ENCODE measurements around the gene CRACR2A. TPM values are rescaled to one million over a fixed set of nuclear protein-coding genes. Genes with fewer than 3 reads are reported as not detected.

Gene CRACR2A
- total RNA-seq (10 to 100 TPM; 27.3 to 27.9 TPM), polyA plus RNA-seq (23.3 TPM)

DNA sequence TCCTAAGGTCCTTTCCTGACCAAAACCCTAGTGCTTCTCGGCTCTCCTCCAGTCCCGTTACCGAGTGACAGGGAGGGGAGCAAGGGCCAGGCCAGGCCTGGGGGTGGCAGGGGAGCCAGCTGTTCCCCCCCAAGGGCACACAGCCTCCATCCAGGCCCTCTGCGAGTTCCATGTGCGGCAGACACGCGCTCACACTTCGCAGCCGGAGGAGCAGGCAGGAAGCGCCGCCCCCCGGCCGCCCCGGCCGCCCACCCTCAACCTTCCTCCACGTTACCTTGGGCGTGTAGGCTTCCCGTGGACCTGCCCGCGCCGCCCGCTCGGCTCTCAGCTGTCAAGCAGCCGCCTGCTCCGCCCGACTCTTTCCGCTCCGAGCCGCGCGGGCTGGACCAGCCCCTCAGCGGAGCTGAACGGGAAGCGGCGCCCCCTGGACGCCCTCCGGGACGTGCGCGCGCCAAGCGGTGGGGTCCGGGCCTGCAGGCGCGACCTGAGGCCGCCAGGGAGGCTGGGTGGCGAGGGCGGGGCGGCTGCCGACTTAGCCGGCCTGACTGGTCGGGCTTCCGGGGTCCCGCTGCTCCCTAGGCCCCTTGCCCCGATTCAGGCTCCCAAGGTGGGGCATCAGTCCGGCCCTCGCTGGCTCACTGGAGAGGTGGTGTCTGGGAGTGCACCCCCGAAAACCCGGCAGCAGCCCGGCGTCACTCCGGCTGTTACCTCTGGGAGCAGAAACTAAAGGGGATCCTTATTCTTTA lies at the start of gene CRACR2A:
Gene CRACR2A (minus strand): TSS at position 369 of the 746 bp plus-strand sequence. CDS start 56,110 bp downstream, outside the sequence.
- Mint-ChIP-seq H3K27ac (peak within 1 kb of the TSS; percentile 95 to 100 (median 98)), H3K4me1 (peaks cover 58 to 73% (median 68%) of the 10 kb centered on the region in 3 donors), H3K27me3 (no peaks in the 10 kb centered on the region), H3K4me3 (peak within 1 kb of the TSS; percentile 85 to 99 (median 94)), H3K36me3 (peaks cover 0 to 14% (median 6%) of the 10 kb centered on the region in 3 donors), H3K9me3 (no peaks in the 10 kb centered on the region)
- H3K4me3 ChIP-seq (ENCODE audit: low read length), result peak within 1 kb of the TSS; percentile 93
- peaks cover 46% of the 10 kb centered on the region for H3K4me1 ChIP-seq (ENCODE audit: insufficient read depth, low read length)
- no peaks in the 10 kb centered on the region for H3K9me3 ChIP-seq (ENCODE audit: low read length)
- CTCF ChIA-PET, result interaction anchor here (0.8 to 1.9 kb wide), 8 partner anchors 12 to 95 kb away, joined by 3 to 19 read pairs (median 3); no protein-coding TSS in a partner anchor
- no peaks in the 10 kb centered on the region for H3K27me3 ChIP-seq (ENCODE audit: insufficient read depth, low read length, poor library complexity, severe bottlenecking)
- POLR2A ChIA-PET, result interaction anchor here (0.5 to 1.4 kb wide), 4 partner anchors 9 to 521 kb away, joined by 3 to 10 read pairs (median 4); partner anchors contain the start of gene CCND2
- H3K36me3 ChIP-seq (ENCODE audit: insufficient read depth, low read length), result no peaks in the 10 kb centered on the region
- peak within 1 kb of the TSS; percentile 97 for H3K27ac ChIP-seq (ENCODE audit: low read depth, low read length)
- DNase-seq, result peak; percentile 80 to 93 (median 87)

GRCh38 chr12:3797531-3798048 lies 44.7 kb upstream of the CRACR2A start:
- Histone ChIP-seq H3K4me3 (ENCODE audit: low read length) (no peak overlapping the region), H3K4me1 (ENCODE audit: insufficient read depth, low read length) (no peaks in the 10 kb centered on the region), H3K27ac (ENCODE audit: low read depth, low read length) (no peak overlapping the region), H3K9me3 (ENCODE audit: low read length) (no peaks in the 10 kb centered on the region), H3K36me3 (ENCODE audit: insufficient read depth, low read length) (no peaks in the 10 kb centered on the region), H3K27me3 (ENCODE audit: insufficient read depth, low read length, poor library complexity, severe bottlenecking) (no peaks in the 10 kb centered on the region)
- Mint-ChIP-seq H3K4me1 (no peaks in the 10 kb centered on the region), H3K9me3 (no peaks in the 10 kb centered on the region), H3K27me3 (peaks cover 0 to 1% of the 10 kb centered on the region in 2 donors), H3K4me3 (peak overlapping the region in 1 of 7 donors; percentile 34), H3K36me3 (peaks cover 4 to 57% (median 29%) of the 10 kb centered on the region in 3 donors), H3K27ac (no peak overlapping the region)
- DNase-seq, result no peak
- CTCF ChIA-PET, result no interaction called here
- POLR2A ChIA-PET, result no interaction called here

DNA sequence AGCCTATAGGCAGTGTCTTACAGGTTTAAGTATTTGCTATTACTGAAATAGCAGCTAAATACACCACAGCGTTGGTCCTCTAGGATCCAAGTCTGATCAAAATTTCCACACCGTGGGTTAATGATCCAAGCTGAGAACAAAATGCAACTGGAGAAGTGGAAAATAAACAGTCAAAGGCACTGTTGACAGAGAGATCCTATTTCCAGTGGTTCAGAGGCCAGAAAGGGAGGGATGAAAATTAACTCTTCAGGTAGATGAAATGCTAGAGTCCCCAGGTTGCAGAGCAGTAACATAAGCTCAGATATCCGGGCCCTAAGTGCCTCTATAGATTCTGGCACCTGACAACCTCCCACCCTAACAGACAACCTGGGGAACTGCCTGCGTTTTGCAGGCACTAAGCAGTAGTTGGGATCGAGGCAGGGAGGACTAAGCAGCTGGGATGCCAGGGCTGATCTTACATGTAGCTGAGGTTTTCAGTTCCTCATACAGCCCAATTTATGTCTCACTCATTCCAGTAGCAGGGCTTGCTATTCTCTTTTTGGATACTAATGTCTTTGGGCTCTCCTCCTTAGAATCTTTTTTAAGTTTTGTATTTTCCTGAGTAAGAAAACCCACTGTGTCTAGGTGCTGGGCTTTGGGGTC lies 42.7 kb upstream of the CRACR2A start:
- H3K9me3 ChIP-seq (ENCODE audit: low read length), result no peaks in the 10 kb centered on the region
- Mint-ChIP-seq H3K4me3 (no peak overlapping the region), H3K36me3 (peaks cover 4 to 51% (median 24%) of the 10 kb centered on the region in 3 donors), H3K9me3 (no peaks in the 10 kb centered on the region), H3K27me3 (no peaks in the 10 kb centered on the region), H3K27ac (no peak overlapping the region), H3K4me1 (no peaks in the 10 kb centered on the region)
- ChIA-PET CTCF (interaction anchor here (1.2 kb wide), 1 partner anchor 10 kb away, joined by 3 read pairs; no protein-coding TSS in a partner anchor), POLR2A (no interaction called here)
- no peak overlapping the region for H3K4me3 ChIP-seq (ENCODE audit: low read length)
- H3K4me1 ChIP-seq (ENCODE audit: insufficient read depth, low read length), result no peaks in the 10 kb centered on the region
- no peaks in the 10 kb centered on the region for H3K36me3 ChIP-seq (ENCODE audit: insufficient read depth, low read length)
- no peak for DNase-seq
- no peaks in the 10 kb centered on the region for H3K27me3 ChIP-seq (ENCODE audit: insufficient read depth, low read length, poor library complexity, severe bottlenecking)
- no peak overlapping the region for H3K27ac ChIP-seq (ENCODE audit: low read depth, low read length)

DNA sequence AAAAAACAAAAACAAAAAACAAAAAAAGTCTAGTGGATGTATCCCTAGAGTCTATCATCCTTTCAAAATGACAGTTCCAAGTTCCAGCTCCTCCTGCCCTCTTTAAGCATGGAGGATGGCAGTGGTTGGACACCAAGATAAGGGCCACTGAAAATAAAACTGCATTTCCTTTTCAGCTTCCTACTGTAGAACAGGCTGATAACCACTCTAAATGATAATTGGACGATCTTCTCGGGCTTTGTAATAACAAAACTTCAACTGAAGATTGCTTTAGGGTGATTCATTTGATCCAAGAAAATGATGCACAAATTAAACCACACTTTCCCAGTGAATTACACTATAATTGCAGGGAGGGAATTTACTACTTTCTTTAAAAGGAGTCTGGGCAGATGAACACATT lies 42.2 kb upstream of the CRACR2A start:
- H3K9me3 ChIP-seq (ENCODE audit: low read length), result no peaks in the 10 kb centered on the region
- CTCF ChIA-PET, result no interaction called here

GRCh38 chr12:3792623-3793288 lies 39.8 kb upstream of the CRACR2A start:
- Histone ChIP-seq H3K4me3 (ENCODE audit: low read length) (no peak overlapping the region), H3K36me3 (ENCODE audit: insufficient read depth, low read length) (no peaks in the 10 kb centered on the region), H3K27ac (ENCODE audit: low read depth, low read length) (no peak overlapping the region), H3K9me3 (ENCODE audit: low read length) (no peaks in the 10 kb centered on the region), H3K27me3 (ENCODE audit: insufficient read depth, low read length, poor library complexity, severe bottlenecking) (no peaks in the 10 kb centered on the region), H3K4me1 (ENCODE audit: insufficient read depth, low read length) (no peaks in the 10 kb centered on the region)
- peaks cover 0 to 5% (median 2%) of the 10 kb centered on the region in 5 donors for H3K9me3 Mint-ChIP-seq
- CTCF ChIA-PET, result interaction anchor here (1.1 kb wide), 1 partner anchor 493 kb away, joined by 4 read pairs; no protein-coding TSS in a partner anchor
- POLR2A ChIA-PET, result no interaction called here
- no peak overlapping the region for H3K4me3 Mint-ChIP-seq
- H3K36me3 Mint-ChIP-seq, result peaks cover 19 to 39% (median 24%) of the 10 kb centered on the region in 3 donors
- no peaks in the 10 kb centered on the region for H3K4me1 Mint-ChIP-seq
- peaks cover 0 to 3% of the 10 kb centered on the region in 2 donors for H3K27me3 Mint-ChIP-seq
- DNase-seq, result no peak
- H3K27ac Mint-ChIP-seq, result peak overlapping the region in 1 of 8 donors; percentile 55

More for the DNA sequence above, 42.2 kb upstream of the CRACR2A start:
- Mint-ChIP-seq H3K27ac (no peak overlapping the region), H3K27me3 (no peaks in the 10 kb centered on the region), H3K4me1 (no peaks in the 10 kb centered on the region), H3K36me3 (peaks cover 4 to 47% (median 23%) of the 10 kb centered on the region in 3 donors), H3K4me3 (no peak overlapping the region), H3K9me3 (no peaks in the 10 kb centered on the region)
- no peaks in the 10 kb centered on the region for H3K4me1 ChIP-seq (ENCODE audit: insufficient read depth, low read length)
- POLR2A ChIA-PET, result no interaction called here
- no peak overlapping the region for H3K27ac ChIP-seq (ENCODE audit: low read depth, low read length)
- H3K36me3 ChIP-seq (ENCODE audit: insufficient read depth, low read length), result no peaks in the 10 kb centered on the region
- DNase-seq, result no peak
- H3K27me3 ChIP-seq (ENCODE audit: insufficient read depth, low read length, poor library complexity, severe bottlenecking), result no peaks in the 10 kb centered on the region
- H3K4me3 ChIP-seq (ENCODE audit: low read length), result no peak overlapping the region

GRCh38 chr12:3791256-3791874 lies 38.5 kb upstream of the CRACR2A start:
- no peak overlapping the region for H3K27ac Mint-ChIP-seq

DNA sequence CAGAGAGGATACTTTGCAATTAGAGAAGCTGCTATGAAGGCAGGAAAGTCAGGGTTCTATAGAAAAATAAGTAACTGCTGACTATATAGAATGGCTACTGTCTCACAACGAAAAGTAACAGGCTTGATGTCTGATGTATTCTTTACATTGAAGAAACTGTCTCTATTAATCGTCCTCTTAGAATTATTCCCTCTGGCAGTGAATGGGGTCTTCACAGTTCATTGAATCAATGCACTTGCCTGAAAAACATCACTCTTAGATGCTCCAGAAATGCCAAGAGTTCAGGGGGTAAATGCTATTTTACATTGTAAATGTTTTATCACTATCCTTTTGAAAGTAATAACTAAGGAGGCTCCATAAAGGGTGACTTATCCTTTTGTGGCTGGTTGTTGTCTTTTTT lies 37.7 kb upstream of the CRACR2A start:
- Histone ChIP-seq H3K4me1 (ENCODE audit: insufficient read depth, low read length) (no peaks in the 10 kb centered on the region), H3K9me3 (ENCODE audit: low read length) (no peaks in the 10 kb centered on the region), H3K36me3 (ENCODE audit: insufficient read depth, low read length) (no peaks in the 10 kb centered on the region), H3K27me3 (ENCODE audit: insufficient read depth, low read length, poor library complexity, severe bottlenecking) (no peaks in the 10 kb centered on the region), H3K27ac (ENCODE audit: low read depth, low read length) (no peak overlapping the region), H3K4me3 (ENCODE audit: low read length) (no peak overlapping the region)
- Mint-ChIP-seq H3K9me3 (peaks cover 0 to 5% (median 2%) of the 10 kb centered on the region in 5 donors), H3K27me3 (peaks cover 0 to 3% of the 10 kb centered on the region in 2 donors), H3K27ac (no peak overlapping the region), H3K4me3 (no peak overlapping the region), H3K4me1 (no peaks in the 10 kb centered on the region), H3K36me3 (peaks cover 18 to 35% (median 30%) of the 10 kb centered on the region in 3 donors)
- ChIA-PET CTCF (no interaction called here), POLR2A (interaction anchor here (0.5 kb wide), 1 partner anchor 1083 kb away, joined by 3 read pairs; no protein-coding TSS in a partner anchor)
- DNase-seq, result no peak

More at GRCh38 chr12:3791256-3791874, 38.5 kb upstream of the CRACR2A start:
- Mint-ChIP-seq H3K36me3 (peaks cover 20 to 37% (median 30%) of the 10 kb centered on the region in 3 donors), H3K4me3 (no peak overlapping the region), H3K4me1 (no peaks in the 10 kb centered on the region), H3K9me3 (peaks cover 0 to 5% (median 2%) of the 10 kb centered on the region in 5 donors), H3K27me3 (peaks cover 0 to 3% of the 10 kb centered on the region in 2 donors)
- Histone ChIP-seq H3K9me3 (ENCODE audit: low read length) (no peaks in the 10 kb centered on the region), H3K36me3 (ENCODE audit: insufficient read depth, low read length) (no peaks in the 10 kb centered on the region), H3K4me3 (ENCODE audit: low read length) (no peak overlapping the region), H3K27ac (ENCODE audit: low read depth, low read length) (no peak overlapping the region), H3K4me1 (ENCODE audit: insufficient read depth, low read length) (no peaks in the 10 kb centered on the region), H3K27me3 (ENCODE audit: insufficient read depth, low read length, poor library complexity, severe bottlenecking) (no peaks in the 10 kb centered on the region)
- ChIA-PET POLR2A (interaction anchor here (0.5 kb wide), 1 partner anchor 1084 kb away, joined by 3 read pairs; no protein-coding TSS in a partner anchor), CTCF (interaction anchor here (0.8 kb wide), 1 partner anchor 491 kb away, joined by 3 read pairs; no protein-coding TSS in a partner anchor)
- DNase-seq, result no peak
